ENCODE data around the gene PRND.
"Not testable (repeated sequence)": the region's sequence is repeated elsewhere in the genome, so short reads cannot be mapped to it uniquely, and the experiment has no call there.

Gene PRND, protein sequence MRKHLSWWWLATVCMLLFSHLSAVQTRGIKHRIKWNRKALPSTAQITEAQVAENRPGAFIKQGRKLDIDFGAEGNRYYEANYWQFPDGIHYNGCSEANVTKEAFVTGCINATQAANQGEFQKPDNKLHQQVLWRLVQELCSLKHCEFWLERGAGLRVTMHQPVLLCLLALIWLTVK
- total RNA-seq = 0 to 0.24 reads per million in 2 donors

DNA sequence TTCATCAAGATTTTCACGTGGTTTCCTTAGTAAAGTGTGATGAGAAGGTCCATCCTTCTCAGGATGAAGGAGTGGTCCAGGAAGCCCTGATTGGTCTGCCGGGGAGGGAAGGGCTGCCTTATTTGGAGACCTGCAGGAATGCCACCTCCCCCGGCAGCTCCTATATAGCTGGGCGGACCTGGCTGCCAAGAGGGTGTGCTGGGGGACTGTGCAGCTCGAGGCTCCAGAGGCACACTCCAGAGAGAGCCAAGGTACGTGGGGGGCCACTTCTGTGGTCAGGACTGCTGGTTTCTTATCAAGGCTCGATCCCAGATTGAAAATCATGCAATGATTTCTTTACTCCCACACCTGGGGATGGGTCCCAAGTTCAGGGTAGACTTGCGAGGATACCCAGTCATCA lies at the start of gene PRND:
Gene PRND (plus strand): TSS at position 191 of the 400 bp plus-strand sequence. CDS start 2,643 bp downstream, outside the sequence.
- DNase-seq = no peak

DNA sequence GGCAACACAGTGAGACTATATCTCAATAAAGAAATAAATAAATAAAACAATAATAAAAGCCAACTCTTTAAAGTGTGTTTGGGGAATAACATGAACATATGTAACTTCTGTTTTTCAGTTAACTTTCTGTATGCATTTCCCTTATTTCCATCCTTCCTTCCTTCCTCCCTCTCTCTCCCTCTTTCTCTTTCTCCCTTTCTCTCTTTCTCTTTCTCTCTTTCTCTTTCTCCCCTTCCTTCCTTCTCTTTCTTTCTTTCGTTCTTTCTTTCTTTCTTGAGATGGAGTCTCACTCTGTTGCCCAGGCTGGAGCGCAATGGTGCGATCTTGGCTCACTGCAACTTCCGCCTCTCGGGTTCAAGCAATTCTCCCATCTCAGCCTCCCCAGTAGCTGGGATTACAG lies 48.8 kb upstream of the PRND start:
- DNase-seq = no peak

DNA sequence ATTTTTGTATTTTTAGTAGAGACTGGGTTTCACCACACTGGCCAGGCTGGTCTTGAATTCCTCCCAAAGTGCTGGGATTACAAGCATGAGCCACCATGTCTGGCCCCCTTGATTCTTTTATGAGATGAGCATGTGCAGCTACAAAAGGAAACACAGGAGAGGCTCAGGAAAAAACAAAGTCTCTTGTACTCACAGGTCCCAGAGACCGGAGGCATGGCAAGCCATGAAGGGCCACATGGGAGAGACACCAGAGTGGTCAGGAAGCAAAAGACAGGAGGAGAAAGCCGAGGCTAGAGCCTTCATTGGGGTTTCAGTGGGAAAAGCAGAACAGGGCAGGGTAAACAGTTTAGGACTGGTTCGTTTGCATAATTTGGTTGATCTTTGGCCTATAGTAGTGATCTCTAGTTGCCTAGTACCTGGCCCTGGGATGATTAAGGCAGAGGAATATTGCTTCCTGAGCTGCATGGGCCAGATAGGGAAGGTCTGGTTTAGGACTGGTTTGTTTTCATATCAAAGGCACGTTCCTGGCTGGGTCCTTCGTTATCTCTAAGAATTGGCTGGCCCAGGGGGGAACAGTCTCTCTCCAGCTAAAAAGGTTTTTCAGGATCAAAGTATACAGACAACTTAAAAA lies 48.2 kb upstream of the PRND start:
- no peak for DNase-seq

- no peak for DNase-seq
Measured at GRCh38 chr20:4674672-4675071, 47.0 kb upstream of the PRND start.

GRCh38 chr20:4677846-4678245 lies 43.9 kb upstream of the PRND start:
- DNase-seq = no peak

DNA sequence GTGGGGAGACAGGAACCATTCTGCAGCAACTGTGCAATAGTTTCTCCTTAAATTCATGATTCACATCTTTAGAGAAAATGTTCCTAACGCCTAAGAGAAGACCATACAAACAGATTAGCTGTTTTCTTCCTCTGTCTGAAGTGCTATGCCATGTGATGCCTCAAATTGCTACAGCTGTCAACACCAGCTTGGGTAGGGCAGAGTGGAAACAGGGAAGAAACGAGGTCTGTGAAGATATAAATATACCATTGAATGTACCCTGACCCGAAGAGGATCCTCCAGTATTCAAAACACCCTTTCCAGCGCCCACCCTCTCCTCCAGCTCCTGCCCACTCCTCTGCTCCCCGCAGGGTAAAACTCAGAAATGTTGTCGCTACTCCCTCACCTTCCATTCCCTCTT lies 40.3 kb upstream of the PRND start:
- DNase-seq = no peak

DNA sequence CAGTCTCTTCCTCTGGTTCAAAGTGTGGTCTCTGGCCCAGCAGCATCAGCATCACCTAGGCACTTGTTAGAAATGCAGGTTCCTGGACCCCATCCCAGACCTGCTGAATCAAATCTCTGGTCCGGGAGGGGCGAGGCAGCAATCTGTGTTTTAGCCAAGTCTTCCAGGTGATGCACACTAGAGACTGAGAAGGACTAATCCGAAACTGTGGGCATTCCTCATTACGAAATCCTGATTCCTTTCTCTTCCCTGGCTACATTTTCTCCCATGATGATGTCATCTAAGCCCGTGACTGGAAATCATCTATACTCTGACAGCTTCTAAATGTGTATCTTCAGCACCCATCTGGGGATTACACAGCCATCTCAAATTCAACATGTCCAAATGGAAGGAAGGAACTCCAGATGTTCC lies 39.7 kb upstream of the PRND start:
- no peak for DNase-seq

DNA sequence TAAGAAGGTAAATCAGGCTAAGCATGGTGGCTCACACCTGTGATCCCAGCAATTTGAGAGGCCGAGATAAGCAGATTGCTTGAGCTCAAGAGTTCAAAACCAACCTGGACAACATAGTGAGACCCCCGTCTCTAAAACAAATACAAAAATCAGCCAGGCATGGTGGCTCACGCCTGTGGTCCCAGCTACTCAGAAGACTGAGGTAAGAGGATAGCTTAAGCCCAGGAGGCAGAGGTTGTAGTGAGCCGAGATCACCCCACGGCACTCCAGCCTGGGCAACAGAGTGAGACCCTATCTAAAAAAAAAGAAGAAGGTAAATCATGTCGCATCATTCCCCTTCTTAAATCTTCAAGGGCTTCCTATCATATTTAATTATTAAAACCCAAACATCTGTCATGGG lies 39.0 kb upstream of the PRND start:
- DNase-seq = no peak

- no peak for DNase-seq
Measured at GRCh38 chr20:4683261-4683660, 38.4 kb upstream of the PRND start.

DNA sequence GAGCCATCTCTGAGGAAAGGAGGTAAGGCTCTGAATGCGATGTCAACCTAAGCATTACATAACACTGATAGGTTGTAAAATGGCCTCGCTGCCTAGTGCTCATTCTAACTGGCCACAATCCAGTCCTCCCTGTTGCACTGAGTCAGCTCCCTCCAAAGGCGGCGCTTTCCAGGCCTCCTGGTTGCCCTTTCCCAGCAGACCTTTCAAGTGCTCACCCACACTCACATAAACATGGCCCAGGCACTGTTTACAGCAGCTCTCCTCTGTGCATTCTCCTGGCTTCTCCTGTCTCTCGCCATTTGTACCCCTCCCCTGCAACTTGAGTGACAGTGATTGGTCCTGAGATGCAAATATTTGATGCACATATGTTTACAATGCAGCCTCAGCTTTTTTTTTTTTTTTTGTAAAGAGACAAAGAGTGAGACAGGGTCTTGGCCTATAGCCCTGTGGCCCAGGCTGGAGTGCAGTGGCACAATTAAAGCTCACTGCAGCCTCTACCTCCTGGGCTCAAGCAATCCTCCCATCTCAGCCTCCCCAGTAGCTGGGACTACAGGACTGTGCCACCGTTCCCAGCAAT lies 36.8 kb upstream of the PRND start:
- DNase-seq = no peak

GRCh38 chr20:4685923-4686221 lies 35.8 kb upstream of the PRND start:
- DNase-seq = no peak

GRCh38 chr20:4688305-4688704 lies 33.4 kb upstream of the PRND start:
- DNase-seq = no peak

GRCh38 chr20:4689220-4689619 lies 32.5 kb upstream of the PRND start:
- no peak for DNase-seq

DNA sequence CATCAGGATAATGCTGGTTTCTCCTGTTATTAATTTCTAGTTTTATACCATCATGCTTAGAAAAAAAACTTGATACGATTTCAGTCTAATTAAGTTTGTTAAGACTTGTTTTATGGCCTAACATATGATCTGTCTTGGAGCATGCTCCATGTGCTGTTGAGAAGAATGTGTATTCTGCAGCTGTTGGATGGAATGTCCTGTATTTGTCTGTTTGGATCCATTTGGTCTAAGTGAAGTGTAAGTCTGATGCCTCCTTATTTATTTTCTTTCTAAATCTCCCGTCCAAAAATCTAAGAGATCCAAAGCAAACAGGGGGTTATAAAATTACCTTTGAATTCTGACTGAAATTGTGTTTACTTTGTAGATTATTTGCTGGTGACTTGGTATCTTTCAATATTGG lies 30.0 kb upstream of the PRND start:
- no peak for DNase-seq

DNA sequence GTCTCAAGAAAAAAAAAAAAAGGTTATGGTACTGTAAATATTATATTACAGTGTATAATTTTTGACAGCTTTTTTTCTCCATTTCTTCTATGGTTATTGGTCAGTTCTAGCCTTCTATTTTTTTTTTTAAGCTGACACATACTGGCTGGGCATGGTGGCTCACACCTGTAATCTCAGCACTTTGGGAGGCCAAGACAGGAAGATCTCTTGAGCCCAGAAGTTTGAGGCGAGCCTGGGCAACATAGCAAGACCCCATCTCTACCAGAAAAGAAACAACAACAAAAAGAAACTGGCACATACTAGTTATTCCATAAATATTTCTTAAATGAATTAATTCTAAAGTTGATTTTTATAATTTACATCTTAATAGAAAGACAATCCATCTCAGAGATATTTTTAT lies 27.6 kb upstream of the PRND start:
- DNase-seq = no peak

GRCh38 chr20:4697189-4697830 lies 24.4 kb upstream of the PRND start:
- no peak for DNase-seq

DNA sequence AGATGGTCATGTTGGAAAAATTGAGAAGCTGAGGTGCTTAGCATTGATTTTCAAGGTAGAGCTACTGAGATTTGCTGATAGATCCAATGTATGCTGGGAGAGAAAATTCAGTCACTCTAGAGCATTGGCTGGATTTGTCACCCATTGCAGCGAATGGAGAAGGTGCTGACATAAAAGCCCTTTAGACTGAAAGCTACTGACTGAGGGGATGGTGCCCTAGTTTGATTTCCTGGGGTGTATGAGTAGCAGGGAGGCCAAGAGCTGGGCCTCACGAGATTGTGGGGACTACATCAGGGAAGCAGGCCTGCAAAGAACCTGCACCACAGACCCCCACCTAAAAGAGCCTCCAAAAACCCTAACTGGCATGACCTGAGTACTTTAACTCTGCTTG lies 23.9 kb upstream of the PRND start:
- DNase-seq = no peak

GRCh38 chr20:4699216-4699615 lies 22.5 kb upstream of the PRND start:
- DNase-seq = no peak

DNA sequence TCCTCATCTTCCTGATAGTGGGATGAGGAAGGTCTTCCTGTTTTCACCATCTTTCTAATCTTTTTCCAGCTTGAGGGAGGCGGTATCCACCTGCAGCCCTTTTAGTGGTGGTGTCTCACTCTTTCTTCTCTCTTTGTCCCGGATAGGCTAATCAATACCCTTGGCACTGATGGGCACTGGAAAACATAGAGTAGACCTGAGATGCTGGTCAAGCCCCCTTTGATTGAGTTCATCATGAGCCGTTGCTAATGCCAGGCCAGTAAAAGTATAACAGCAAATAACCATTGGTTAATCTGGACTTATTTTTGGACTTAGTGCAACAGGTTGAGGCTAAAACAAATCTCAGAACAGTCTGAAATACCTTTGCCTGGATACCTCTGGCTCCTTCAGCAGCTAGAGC lies 21.8 kb upstream of the PRND start:
- no peak for DNase-seq

- DNase-seq = no peak
Measured at GRCh38 chr20:4702562-4703280, 19.0 kb upstream of the PRND start.

DNA sequence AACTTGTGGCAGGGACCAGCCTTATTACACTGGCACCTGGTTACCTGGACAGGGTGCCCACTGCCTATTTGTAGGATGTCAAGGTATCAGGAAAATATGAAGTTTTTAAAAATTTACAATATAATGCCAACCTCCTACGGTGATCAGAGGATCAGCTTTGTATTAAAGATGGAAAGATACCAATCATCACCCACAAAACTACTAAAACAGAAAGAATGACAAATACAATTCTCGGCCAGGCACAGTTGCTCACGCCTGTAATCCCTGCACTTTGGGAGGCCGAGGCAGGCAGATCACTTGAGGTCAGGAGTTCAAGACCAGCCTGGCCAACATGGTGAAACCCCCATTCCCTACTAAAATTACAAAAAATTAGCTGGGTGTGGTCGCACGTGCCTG lies 18.4 kb upstream of the PRND start:
- no peak for DNase-seq

- DNase-seq = not testable (repeated sequence)
Measured at GRCh38 chr20:4706941-4707340, 14.8 kb upstream of the PRND start.

DNA sequence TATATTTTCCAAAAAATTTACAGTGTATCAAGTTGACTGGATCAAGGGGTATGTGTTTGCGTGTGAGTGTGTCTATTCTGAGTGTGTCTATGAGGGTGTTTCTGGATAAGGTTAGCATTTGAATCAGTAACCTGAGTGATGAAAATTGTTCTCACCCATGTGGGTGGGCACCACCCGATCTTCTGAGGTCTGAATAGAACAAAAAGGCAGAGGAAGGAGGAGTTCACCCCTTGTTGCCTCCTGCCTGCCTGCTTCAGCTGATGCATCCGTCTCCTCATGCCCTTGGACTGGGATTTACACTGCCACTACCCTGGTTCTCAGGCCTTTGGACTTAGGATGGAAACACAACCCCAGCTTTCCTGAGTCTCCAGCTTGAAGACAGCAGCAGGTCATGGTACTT lies 13.7 kb upstream of the PRND start:
- no peak for DNase-seq

DNA sequence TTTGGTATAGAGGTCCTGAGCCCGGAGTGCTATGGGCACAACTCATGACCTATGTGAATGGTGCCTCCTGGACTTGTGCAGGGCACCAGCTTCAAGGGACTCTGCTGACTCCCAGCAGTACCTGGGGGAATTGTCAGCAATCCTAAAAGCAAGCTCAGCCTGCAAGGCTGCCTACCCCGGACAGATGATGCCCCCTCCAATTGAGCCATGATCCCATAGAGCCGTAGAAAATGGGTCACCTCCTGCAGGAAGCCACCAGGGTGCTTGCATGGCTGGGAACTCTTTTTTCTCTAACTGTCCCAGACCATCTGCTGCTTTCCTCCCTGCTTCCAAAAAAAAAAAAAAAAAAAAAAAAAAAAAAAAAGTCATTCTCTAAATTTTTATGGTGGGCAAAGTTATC lies 12.9 kb upstream of the PRND start:
- no peak for DNase-seq
